HUES64 (cell line): Measurements from ENCODE around the gene CFAP61.

Experiments used
- H3K27ac ChIP-seq: 2 replicates; pipeline ENCODE4 v1.7.0; 2013; ENCODE audit warnings: low read depth, low read length, inconsistent platforms
- H3K27me3 ChIP-seq: 2 replicates; pipeline ENCODE4 v1.6.1; 2013; ENCODE audit warnings: mild to moderate bottlenecking, low read length; ENCODE audit not compliant: insufficient read depth
- H3K36me3 ChIP-seq: 2 replicates; pipeline ENCODE4 v1.6.1; 2013; ENCODE audit warnings: mild to moderate bottlenecking, low read length; ENCODE audit not compliant: insufficient read depth
- H3K4me1 ChIP-seq: 2 replicates; pipeline ENCODE4 v1.6.1; 2013; ENCODE audit warnings: mild to moderate bottlenecking, low read length, moderate library complexity; ENCODE audit not compliant: insufficient read depth
- H3K4me3 ChIP-seq: 2 replicates; pipeline ENCODE4 v1.5.1; 2013; ENCODE audit warnings: mild to moderate bottlenecking, low read length, moderate library complexity
- H3K9ac ChIP-seq: 2 replicates; pipeline ENCODE4 v1.6.1; 2013; ENCODE audit warnings: mild to moderate bottlenecking, low read depth, low read length
- H3K9me3 ChIP-seq: 2 replicates; pipeline ENCODE4 v1.6.1; 2013; ENCODE audit warnings: low read depth, low read length; ENCODE audit not compliant: insufficient read depth
- WGBS: fragments of 150-250, 120-280 bp; methylation state at CpG from one replicate; pipeline ENCODE4 v1.1.7; 2013; ENCODE audit warnings: missing lambda C conversion rate; 5-methylcytosine and 5-hydroxymethylcytosine counted together

CFAP61 gene

GRCh38 chr20:20405623-20406022 lies 353.3 kb downstream of the CFAP61 start:
- no peaks in the 10 kb centered on the region for H3K9me3 ChIP-seq
- WGBS, result 91% methylated on average over 10 of the region's 10 CpGs
- no peaks in the 10 kb centered on the region for H3K36me3 ChIP-seq
- H3K4me1 ChIP-seq, result peaks cover 8% of the 10 kb centered on the region
- no peak overlapping the region for H3K27ac ChIP-seq
- H3K9ac ChIP-seq, result no peak overlapping the region
- no peaks in the 10 kb centered on the region; the same call in 1 of the 2 replicates for H3K27me3 ChIP-seq
- no peak overlapping the region for H3K4me3 ChIP-seq

DNA sequence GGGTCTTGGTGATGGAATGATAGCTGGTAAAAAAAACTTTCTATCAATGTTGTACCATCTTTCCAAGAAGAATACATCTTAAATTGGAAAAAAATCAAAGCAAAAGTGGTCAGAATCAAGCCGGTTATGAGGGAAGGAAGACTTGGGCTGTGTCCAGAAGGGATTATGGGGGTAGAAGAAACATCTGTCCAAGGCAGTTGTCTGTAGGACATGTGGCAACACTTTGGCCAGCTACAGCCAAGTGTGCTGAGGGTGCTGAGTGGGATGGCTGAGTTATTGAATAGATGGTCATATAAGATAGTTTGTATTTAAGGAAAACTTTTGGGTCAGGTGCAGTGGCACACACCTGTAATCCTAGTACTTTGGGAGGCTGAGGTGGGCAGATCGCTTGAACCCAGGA lies 354.0 kb downstream of the CFAP61 start:
- Histone ChIP-seq H3K36me3 (no peaks in the 10 kb centered on the region), H3K9me3 (no peaks in the 10 kb centered on the region), H3K27me3 (peaks cover under 1% of the 10 kb centered on the region; the same call in 1 of the 2 replicates), H3K4me1 (peaks cover 14% of the 10 kb centered on the region), H3K27ac (no peak overlapping the region), H3K9ac (no peak overlapping the region), H3K4me3 (no peak overlapping the region)
- 94% methylated on average over 2 of the region's 2 CpGs for WGBS

GRCh38 chr20:20407891-20408805 lies 355.8 kb downstream of the CFAP61 start:
- peaks cover 12% of the 10 kb centered on the region; the same call in 1 of the 2 replicates for H3K27me3 ChIP-seq
- no peaks in the 10 kb centered on the region for H3K36me3 ChIP-seq
- no peak overlapping the region for H3K4me3 ChIP-seq
- WGBS, result 72% methylated on average over 5 of the region's 6 CpGs
- no peak overlapping the region for H3K27ac ChIP-seq
- H3K9ac ChIP-seq, result no peak overlapping the region
- H3K9me3 ChIP-seq, result no peaks in the 10 kb centered on the region
- H3K4me1 ChIP-seq, result peaks cover 32% of the 10 kb centered on the region

- no peaks in the 10 kb centered on the region for H3K36me3 ChIP-seq
- no peaks in the 10 kb centered on the region for H3K9me3 ChIP-seq
- no peak overlapping the region for H3K27ac ChIP-seq
- H3K4me3 ChIP-seq, result no peak overlapping the region
- H3K27me3 ChIP-seq, result peaks cover 12% of the 10 kb centered on the region; the same call in 1 of the 2 replicates
- no peak overlapping the region for H3K9ac ChIP-seq
- peaks cover 42% of the 10 kb centered on the region for H3K4me1 ChIP-seq
- WGBS, result 95% methylated on average over 4 of the region's 4 CpGs
Measured at GRCh38 chr20:20409331-20409730, 357.0 kb downstream of the CFAP61 start.
